Measurements from ENCODE around the gene MXI1.

MXI1 gene

DNA sequence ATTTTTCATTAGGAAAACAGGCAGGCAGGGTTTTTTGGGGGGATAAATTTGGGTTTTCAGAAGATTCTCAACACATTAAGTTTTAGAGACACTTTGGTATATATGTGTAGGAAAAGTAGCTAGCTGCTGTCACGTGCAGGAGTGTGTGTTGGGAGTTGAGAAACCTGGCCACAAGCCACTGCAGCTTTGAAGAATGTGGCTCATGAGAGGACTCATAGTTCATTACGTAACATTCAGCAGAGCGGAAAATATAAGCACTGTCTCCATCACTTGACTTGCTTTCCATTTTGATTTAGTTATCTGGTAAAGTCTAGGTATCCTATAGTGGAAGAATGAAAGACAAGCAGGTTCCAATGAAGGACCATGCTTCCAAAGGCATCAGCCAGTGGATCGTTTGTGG is 66.1 kb downstream of the MXI1 start:
- TF ChIP-seq ZNF565 (CRISPR knock-in tag; conservative IDR thresholded peaks at IDR 0.05; ENCODE audit: low read depth) (no peak), ZC3H10 (CRISPR knock-in tag; IDR thresholded peaks at IDR 0.05) (no peak), ZFP30 (CRISPR knock-in tag; IDR thresholded peaks at IDR 0.05) (no peak), TOX (CRISPR knock-in tag; IDR thresholded peaks at IDR 0.05; ENCODE audit: borderline replicate concordance) (no peak), ZNF8 (CRISPR knock-in tag; IDR thresholded peaks at IDR 0.05) (no peak), ISL1 (CRISPR knock-in tag; IDR thresholded peaks at IDR 0.05) (no peak), ARNTL (CRISPR knock-in tag; IDR thresholded peaks at IDR 0.05; ENCODE audit: borderline replicate concordance, low read depth) (no peak), ZFP3 (CRISPR knock-in tag; IDR thresholded peaks at IDR 0.05) (no peak), SNAI2 (CRISPR knock-in tag; IDR thresholded peaks at IDR 0.05) (no peak), CSDC2 (CRISPR knock-in tag; IDR thresholded peaks at IDR 0.05) (no peak)
- TF ChIP-seq, protein P1, sequence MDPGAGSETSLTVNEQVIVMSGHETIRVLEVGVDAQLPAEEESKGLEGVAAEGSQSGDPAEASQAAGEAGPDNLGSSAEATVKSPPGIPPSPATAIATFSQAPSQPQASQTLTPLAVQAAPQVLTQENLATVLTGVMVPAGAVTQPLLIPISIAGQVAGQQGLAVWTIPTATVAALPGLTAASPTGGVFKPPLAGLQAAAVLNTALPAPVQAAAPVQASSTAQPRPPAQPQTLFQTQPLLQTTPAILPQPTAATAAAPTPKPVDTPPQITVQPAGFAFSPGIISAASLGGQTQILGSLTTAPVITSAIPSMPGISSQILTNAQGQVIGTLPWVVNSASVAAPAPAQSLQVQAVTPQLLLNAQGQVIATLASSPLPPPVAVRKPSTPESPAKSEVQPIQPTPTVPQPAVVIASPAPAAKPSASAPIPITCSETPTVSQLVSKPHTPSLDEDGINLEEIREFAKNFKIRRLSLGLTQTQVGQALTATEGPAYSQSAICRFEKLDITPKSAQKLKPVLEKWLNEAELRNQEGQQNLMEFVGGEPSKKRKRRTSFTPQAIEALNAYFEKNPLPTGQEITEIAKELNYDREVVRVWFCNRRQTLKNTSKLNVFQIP (CRISPR knock-in tag; IDR thresholded peaks at IDR 0.05; ENCODE audit: borderline replicate concordance, low read depth): no peak
- no peak for ATAC-seq

DNA sequence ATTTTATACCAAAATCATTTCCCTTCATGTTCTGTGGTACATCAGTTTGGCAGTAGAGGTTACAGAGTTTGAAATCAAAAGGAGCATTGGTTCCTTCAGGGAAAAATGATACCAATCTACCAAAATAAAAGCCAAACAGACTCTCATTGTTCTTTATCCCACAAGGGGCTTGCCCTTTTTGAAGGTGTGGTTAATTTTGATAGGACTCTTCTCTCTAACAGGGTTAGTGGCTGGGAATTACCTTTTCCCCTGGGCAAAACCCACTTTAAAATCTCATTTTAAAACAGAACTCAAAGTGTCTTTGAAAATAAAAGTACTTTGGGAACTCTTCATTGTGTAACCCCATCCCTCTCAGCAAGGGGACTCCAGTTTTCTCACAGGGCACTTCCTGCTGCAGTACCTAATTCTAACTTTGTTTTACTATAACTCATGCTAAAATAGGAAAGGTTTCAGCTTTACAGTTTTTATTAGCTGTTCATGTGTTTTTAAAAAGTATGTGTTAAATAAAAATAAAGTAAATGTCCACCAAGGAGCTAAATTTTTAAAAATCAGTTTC is 66.7 kb downstream of the MXI1 start:
- TF ChIP-seq, protein P2, sequence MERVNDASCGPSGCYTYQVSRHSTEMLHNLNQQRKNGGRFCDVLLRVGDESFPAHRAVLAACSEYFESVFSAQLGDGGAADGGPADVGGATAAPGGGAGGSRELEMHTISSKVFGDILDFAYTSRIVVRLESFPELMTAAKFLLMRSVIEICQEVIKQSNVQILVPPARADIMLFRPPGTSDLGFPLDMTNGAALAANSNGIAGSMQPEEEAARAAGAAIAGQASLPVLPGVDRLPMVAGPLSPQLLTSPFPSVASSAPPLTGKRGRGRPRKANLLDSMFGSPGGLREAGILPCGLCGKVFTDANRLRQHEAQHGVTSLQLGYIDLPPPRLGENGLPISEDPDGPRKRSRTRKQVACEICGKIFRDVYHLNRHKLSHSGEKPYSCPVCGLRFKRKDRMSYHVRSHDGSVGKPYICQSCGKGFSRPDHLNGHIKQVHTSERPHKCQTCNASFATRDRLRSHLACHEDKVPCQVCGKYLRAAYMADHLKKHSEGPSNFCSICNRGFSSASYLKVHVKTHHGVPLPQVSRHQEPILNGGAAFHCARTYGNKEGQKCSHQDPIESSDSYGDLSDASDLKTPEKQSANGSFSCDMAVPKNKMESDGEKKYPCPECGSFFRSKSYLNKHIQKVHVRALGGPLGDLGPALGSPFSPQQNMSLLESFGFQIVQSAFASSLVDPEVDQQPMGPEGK (CRISPR knock-in tag; IDR thresholded peaks at IDR 0.05; ENCODE audit: borderline replicate concordance): no peak
- TF ChIP-seq RARB (CRISPR knock-in tag; IDR thresholded peaks at IDR 0.05): no peak
- ATAC-seq: no peak

DNA sequence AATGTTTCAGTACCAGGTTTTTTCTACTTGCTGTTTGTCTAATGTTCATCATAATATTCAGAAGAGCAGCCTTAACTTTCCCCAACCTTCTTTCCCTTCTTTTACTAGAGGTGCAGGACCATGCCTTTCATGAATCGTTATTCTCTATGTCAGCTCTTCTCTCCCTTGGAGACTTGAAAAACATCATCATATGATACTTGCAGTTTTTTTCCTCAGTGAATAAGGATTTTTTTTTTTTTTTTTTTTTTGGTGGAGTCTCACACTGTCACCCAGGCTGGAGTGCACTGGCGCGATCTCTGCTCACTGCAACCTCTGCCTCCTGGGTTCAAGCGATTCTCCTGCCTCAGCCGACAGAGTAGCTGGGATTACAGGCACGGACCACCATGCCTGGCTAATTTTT is 67.2 kb downstream of the MXI1 start:
- no peak for TF ChIP-seq PPARA (CRISPR knock-in tag; IDR thresholded peaks at IDR 0.05; ENCODE audit: borderline replicate concordance)
- TF ChIP-seq ZFP3 (CRISPR knock-in tag; IDR thresholded peaks at IDR 0.05): no peak
- TF ChIP-seq ZNF565 (CRISPR knock-in tag; conservative IDR thresholded peaks at IDR 0.05; ENCODE audit: low read depth): no peak
- no peak for TF ChIP-seq RARB (CRISPR knock-in tag; IDR thresholded peaks at IDR 0.05)
- TF ChIP-seq, protein P2 (CRISPR knock-in tag; IDR thresholded peaks at IDR 0.05; ENCODE audit: borderline replicate concordance): no peak
- TF ChIP-seq TCF4 (CRISPR knock-in tag; IDR thresholded peaks at IDR 0.05; ENCODE audit: borderline replicate concordance): no peak
- no peak for TF ChIP-seq ISL1 (CRISPR knock-in tag; IDR thresholded peaks at IDR 0.05)
- ATAC-seq: no peak

DNA sequence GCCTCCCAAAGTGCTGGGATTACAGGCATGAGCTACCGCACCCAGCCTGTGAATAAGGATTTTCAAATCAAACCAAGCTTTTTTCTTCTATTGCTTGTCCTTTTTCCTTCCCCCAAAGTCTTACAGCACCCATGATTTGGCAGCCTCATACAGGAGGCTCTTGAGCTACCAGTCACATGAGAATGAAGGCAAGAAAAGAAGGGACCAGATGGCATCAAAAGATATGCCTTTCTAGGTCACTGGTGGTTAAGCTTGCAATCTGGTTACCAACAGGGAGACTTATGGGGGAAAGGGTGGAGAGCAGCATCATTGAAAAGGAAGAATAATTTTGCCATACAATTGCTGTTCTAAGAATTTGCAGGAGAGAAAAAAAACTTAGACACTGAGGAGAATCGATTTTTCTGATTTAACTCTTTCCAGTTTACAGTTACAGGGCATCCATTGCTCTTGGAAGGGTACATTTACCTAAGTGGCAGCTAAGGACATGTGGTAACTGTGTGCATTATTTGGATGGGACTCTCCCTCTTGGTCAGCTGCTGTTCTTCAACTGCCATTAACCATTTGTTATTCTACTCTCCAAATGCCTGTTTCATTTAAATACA is 67.8 kb downstream of the MXI1 start:
- TF ChIP-seq, protein P2 (CRISPR knock-in tag; IDR thresholded peaks at IDR 0.05; ENCODE audit: borderline replicate concordance): no peak
- TF ChIP-seq ZFP30 (CRISPR knock-in tag; IDR thresholded peaks at IDR 0.05): no peak
- no peak for TF ChIP-seq OSR1 (CRISPR knock-in tag; IDR thresholded peaks at IDR 0.05)
- no peak for TF ChIP-seq RARB (CRISPR knock-in tag; IDR thresholded peaks at IDR 0.05)
- TF ChIP-seq GLIS3 (CRISPR knock-in tag; IDR thresholded peaks at IDR 0.05): no peak
- TF ChIP-seq PPARA (CRISPR knock-in tag; IDR thresholded peaks at IDR 0.05; ENCODE audit: borderline replicate concordance): no peak
- no peak for TF ChIP-seq TOX (CRISPR knock-in tag; IDR thresholded peaks at IDR 0.05; ENCODE audit: borderline replicate concordance)
- TF ChIP-seq ARNTL (CRISPR knock-in tag; IDR thresholded peaks at IDR 0.05; ENCODE audit: borderline replicate concordance, low read depth): no peak
- no peak for TF ChIP-seq ESRRG (CRISPR knock-in tag; IDR thresholded peaks at IDR 0.05)
- TF ChIP-seq, protein P3, sequence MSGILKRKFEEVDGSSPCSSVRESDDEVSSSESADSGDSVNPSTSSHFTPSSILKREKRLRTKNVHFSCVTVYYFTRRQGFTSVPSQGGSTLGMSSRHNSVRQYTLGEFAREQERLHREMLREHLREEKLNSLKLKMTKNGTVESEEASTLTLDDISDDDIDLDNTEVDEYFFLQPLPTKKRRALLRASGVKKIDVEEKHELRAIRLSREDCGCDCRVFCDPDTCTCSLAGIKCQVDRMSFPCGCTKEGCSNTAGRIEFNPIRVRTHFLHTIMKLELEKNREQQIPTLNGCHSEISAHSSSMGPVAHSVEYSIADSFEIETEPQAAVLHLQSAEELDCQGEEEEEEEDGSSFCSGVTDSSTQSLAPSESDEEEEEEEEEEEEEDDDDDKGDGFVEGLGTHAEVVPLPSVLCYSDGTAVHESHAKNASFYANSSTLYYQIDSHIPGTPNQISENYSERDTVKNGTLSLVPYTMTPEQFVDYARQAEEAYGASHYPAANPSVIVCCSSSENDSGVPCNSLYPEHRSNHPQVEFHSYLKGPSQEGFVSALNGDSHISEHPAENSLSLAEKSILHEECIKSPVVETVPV (CRISPR knock-in tag; IDR thresholded peaks at IDR 0.05): no peak
- TF ChIP-seq, protein P4, sequence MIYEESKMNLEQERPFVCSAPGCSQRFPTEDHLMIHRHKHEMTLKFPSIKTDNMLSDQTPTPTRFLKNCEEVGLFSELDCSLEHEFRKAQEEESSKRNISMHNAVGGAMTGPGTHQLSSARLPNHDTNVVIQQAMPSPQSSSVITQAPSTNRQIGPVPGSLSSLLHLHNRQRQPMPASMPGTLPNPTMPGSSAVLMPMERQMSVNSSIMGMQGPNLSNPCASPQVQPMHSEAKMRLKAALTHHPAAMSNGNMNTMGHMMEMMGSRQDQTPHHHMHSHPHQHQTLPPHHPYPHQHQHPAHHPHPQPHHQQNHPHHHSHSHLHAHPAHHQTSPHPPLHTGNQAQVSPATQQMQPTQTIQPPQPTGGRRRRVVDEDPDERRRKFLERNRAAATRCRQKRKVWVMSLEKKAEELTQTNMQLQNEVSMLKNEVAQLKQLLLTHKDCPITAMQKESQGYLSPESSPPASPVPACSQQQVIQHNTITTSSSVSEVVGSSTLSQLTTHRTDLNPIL (CRISPR knock-in tag; IDR thresholded peaks at IDR 0.05; ENCODE audit: low read depth): no peak
- no peak for TF ChIP-seq ZNF70 (CRISPR knock-in tag; IDR thresholded peaks at IDR 0.05)
- no peak for TF ChIP-seq ZFP3 (CRISPR knock-in tag; IDR thresholded peaks at IDR 0.05)
- TF ChIP-seq TCF4 (CRISPR knock-in tag; IDR thresholded peaks at IDR 0.05; ENCODE audit: borderline replicate concordance): no peak
- TF ChIP-seq BACH2 (CRISPR knock-in tag; IDR thresholded peaks at IDR 0.05; ENCODE audit: borderline replicate concordance): no peak
- no peak for TF ChIP-seq SNAI2 (CRISPR knock-in tag; IDR thresholded peaks at IDR 0.05)
- TF ChIP-seq, protein P1 (CRISPR knock-in tag; IDR thresholded peaks at IDR 0.05; ENCODE audit: borderline replicate concordance, low read depth): no peak
- no peak for TF ChIP-seq ZNF8 (CRISPR knock-in tag; IDR thresholded peaks at IDR 0.05)
- no peak for ATAC-seq
